GM12874 (cell line): ENCODE measurements around the gene AFF3.

Experiments used
- TF ChIP-seq, protein P1 (sequence below): IDR thresholded peaks from 2 replicates; pipeline ENCODE4 v1.5.1; 2011; ENCODE audit warnings: low read depth, mild to moderate bottlenecking, control low read depth, low read length, moderate library complexity; ENCODE audit not compliant: insufficient read depth

Gene AFF3

DNA sequence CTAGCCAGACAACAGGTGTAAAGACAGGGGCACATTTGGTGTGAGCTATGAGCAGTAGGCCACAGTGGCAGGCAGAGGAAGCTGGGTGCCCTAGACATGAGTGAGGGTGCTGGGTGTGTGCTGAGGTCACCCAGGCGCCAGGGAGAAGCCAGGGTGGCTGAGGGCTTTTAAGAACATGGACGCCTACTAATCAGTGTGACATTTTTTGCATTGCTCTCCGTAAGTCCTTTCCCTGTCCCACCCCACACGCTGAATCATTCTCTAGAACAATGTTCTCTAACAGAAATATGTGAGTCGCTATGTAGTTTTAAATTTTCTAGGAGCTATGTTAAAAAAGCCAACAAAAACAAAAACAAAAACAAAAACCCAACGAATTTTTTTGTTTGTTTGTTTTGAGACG lies 448.1 kb downstream of the AFF3 start:
- TF ChIP-seq, protein P1, sequence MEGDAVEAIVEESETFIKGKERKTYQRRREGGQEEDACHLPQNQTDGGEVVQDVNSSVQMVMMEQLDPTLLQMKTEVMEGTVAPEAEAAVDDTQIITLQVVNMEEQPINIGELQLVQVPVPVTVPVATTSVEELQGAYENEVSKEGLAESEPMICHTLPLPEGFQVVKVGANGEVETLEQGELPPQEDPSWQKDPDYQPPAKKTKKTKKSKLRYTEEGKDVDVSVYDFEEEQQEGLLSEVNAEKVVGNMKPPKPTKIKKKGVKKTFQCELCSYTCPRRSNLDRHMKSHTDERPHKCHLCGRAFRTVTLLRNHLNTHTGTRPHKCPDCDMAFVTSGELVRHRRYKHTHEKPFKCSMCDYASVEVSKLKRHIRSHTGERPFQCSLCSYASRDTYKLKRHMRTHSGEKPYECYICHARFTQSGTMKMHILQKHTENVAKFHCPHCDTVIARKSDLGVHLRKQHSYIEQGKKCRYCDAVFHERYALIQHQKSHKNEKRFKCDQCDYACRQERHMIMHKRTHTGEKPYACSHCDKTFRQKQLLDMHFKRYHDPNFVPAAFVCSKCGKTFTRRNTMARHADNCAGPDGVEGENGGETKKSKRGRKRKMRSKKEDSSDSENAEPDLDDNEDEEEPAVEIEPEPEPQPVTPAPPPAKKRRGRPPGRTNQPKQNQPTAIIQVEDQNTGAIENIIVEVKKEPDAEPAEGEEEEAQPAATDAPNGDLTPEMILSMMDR, result no peak

DNA sequence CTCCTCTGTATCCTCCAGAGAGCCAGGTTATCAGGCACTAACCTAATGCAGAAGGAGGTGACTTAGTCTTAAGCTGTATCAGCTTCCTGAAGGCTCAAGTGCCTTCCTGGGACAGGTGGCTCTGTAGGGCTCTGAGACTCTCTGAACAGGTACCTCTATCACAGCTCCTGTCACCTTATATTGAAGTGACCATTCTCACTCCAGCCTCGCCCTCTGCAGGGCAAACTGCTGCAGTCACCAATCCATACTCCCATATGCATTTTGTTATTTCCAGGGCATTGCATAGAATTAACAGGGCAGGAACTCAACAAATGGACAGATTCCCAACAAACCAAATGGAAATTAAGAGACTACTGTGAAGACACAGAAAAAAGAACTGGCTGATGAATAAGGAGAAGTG lies 449.6 kb downstream of the AFF3 start:
- TF ChIP-seq, protein P1, result no peak

DNA sequence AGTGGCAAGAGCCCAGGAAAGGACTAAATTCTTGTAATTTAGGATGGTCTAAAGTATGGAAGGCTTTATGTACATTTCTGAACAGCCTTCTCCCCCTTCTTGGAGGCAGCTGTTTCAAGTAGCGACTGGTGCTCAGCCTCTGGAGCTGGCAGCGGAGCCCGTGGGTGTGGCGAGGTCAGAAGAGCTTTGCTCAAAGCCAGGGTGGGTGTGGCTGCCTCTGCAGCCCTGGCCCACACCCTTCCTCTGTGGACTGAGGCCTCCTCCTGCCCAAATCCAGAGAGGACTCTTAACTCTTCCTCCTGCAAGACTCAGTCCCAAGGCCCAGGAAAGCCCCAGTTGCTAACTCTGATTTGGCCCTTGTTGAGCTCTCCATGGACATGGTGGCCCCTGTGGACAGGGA lies 450.5 kb downstream of the AFF3 start:
- TF ChIP-seq, protein P1, result no peak

DNA sequence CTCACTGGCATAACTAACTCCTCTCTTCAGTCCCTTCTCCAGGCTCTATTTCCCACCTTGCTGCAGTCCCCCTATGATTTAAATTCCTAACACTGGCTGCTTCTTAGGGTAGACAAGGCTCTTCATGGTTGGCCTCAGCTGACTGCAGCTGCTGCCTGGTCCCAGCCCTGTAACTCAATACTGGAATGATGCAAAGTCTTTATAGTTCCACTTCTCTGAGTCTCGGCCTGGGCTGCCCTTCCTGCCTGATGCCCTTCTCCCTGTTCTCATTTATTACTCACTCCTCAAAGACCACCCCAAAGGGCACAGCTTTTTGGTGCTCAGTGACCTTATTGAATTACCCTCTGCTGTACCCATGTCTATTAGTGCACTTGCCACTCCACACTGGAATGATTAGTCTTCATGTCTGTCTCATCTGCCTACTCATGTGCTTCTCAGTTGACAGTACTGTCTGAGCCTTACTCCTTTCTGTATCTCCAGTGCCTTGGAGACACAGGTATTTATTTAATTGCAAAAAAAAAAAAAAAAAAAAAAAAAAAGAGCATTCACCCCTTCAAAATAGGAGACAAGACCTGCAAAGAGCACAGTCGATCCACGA lies 453.1 kb downstream of the AFF3 start:
- TF ChIP-seq, protein P1, result no peak

DNA sequence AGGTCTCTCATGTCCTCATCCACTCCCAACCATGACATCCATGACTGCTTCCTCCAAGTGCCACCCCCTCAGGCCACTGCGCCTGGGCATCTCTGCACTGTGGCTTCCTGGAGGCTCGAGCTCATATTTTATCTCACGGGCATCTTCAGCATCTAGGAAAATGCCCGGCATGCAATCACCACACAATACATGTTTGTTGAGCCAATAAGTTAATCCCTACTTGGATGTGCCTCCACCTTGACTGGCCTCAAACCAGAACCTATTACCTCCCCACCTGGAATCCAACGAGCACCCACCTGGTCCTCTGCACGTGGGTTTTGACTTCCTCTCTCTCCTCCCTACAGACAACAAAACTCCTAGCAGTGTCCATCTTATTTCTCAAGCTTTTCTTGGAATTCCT lies 453.7 kb downstream of the AFF3 start:
- TF ChIP-seq, protein P1, result no peak

DNA sequence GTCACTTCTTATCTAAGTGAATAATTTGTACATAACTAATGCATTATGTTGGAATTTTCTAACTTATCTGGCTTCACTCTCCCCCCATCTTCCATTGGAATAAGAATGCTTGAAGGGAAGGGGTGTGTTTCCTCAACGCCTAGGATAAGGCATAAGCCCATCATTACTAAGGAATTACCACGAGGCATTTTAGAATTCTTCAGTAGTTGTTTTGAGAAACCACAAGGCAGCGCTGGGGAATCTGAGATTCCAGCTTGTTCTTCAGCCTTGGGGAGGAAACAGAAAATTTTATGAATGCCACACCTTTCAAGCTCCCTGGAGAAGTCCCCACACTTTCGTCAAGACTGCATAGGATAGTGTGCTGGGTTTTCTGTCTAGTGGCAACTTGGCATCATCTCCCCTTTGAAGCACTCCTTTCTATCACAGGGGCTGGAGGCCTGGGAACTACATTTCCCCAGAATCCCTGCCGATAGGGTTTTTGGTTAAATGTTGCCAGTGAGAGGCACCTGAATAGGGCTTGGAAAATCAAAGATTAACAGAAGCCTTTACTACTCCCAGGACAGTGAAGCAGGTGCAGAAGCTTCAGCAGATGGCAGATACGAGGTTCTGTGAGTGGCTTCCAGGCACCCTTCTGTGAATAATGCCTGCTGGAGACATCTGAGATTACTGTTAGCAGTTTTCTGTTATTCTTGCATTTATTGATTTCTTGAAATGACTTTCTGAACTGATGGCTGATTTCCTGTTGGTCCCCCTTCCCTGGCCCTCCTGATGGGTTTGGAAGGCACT lies 459.9 kb downstream of the AFF3 start:
- TF ChIP-seq, protein P1, result no peak

DNA sequence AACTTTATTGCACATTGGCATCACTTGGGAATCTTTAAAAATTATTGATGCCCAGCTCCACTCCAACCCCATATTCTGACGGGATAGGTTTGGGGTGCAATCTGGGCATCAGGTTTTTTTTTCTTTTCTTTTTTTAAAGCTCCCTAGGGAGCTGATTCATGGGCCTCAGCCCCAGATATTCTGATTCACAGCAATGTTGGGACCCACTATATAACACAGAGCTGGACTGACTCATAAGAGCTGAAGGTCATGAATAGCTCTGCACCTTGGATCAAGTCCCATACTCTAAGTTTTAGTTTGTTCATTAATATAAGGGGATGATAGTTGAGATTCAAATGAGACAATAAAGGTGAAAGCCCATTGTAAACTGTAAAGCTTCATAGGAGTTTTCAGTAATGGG lies 461.4 kb downstream of the AFF3 start:
- TF ChIP-seq, protein P1, result no peak
